ENCODE measurements around the gene TTYH1.

TTYH1 gene

DNA sequence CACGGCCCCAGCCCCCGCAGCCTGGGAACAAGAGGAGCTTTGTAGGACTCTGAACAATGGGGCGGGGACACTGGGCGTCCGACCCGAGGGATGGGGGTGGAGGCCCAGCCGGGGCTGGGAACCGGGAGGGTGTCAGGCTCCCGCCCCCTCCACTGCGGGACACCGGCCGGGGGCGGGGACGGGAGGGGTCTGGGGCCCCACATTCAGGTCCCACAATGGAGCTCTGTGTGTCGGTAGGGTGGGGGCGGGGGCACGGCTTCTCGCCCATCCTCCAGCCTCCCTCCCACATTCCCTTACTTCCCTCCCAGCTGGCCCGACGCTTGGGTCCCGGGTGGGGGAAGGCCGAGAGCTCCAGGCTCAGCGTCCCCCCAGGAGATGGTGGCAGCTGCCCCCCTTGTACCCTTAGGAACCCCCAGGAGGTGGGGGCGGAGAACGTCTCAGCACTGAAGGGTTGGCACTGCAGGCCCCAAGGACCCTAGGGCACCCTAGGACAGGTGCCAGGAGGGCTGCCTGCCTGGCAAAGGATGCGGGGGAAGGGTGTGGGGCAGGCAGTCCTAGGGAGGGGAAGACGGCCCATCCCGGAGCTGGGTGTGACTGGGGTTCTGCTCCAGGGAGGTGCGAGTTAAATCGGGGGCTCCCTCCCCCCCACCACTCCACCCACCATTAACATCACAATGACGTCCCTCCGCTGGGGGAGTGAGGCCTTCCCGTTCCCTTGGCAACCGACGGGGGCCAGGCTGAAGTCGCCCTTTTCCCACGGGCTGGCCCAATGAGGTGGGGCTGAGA lies 5.3 kb downstream of the TTYH1 start:
- DNase-seq (ENCODE audit: extremely low read depth, low read depth), result no peak
- no peak for TF ChIP-seq CTCF (IDR thresholded peaks at IDR 0.05; ENCODE audit: low read depth, low read length)

DNA sequence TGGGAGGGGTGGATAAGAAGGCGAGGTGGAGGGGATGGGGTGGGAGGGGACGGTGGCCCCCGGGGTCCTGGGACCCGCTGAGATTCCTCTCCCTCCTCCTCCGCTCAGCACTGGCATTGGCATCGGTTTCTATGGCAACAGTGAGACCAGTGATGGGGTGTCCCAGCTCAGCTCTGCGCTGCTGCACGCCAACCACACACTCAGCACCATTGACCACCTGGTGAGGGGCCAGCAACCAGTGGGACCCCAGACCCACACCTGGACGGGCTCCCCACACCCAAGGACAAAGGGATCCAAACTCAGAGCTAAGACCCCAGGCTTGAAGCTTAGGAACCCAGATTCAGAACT lies 5.9 kb downstream of the TTYH1 start:
- TF ChIP-seq CTCF (IDR thresholded peaks at IDR 0.05; ENCODE audit: low read depth, low read length), result no peak
- no peak for DNase-seq (ENCODE audit: extremely low read depth, low read depth)

DNA sequence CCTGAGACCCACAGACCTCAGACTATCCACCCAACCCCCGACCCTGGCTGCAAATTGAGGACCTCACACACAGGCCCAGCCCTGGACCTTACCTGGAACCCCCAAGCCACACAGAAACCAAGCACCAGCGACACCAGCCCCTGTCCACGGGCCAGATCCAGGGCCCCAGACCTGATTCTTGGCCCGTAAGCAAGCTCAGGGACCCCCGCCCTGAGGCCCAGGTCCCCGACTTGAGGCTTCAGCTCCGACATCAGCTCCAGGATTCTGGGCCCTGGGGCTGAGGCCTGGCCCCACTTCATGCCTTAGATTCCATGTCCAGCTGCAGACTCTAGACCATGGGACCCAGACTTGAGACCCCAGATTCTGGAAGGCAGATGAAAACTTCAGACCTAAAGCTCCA lies 6.3 kb downstream of the TTYH1 start:
- no peak for TF ChIP-seq CTCF (IDR thresholded peaks at IDR 0.05; ENCODE audit: low read depth, low read length)

GRCh38 chr19:54422136-54422535 lies 6.9 kb downstream of the TTYH1 start:
- TF ChIP-seq CTCF (IDR thresholded peaks at IDR 0.05; ENCODE audit: low read depth, low read length), result no peak
- no peak for DNase-seq (ENCODE audit: extremely low read depth, low read depth)

More for the DNA sequence above, 6.3 kb downstream of the TTYH1 start:
- no peak for DNase-seq (ENCODE audit: extremely low read depth, low read depth)

DNA sequence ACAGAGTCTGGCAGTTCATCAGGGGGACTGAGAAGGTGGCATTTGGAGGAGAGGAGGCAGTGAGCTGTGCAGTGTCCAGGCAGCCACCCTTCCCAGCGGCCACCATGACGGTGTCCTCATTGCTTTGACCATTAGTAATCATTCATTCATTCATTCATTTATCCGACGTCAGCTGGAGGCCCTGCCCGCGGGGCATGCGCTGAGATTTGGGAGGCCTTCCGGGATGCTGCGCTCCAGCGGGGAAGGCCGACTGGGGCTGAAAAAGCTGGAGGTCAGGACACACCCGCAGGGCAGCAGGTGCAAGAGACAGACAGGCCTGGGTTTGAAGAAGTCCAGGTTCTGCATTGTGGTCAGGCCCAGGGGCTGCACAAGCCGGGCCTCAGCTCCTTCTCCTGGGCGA lies 8.9 kb downstream of the TTYH1 start:
- DNase-seq (ENCODE audit: extremely low read depth, low read depth), result no peak
- TF ChIP-seq CTCF (IDR thresholded peaks at IDR 0.05; ENCODE audit: low read depth, low read length), result no peak

DNA sequence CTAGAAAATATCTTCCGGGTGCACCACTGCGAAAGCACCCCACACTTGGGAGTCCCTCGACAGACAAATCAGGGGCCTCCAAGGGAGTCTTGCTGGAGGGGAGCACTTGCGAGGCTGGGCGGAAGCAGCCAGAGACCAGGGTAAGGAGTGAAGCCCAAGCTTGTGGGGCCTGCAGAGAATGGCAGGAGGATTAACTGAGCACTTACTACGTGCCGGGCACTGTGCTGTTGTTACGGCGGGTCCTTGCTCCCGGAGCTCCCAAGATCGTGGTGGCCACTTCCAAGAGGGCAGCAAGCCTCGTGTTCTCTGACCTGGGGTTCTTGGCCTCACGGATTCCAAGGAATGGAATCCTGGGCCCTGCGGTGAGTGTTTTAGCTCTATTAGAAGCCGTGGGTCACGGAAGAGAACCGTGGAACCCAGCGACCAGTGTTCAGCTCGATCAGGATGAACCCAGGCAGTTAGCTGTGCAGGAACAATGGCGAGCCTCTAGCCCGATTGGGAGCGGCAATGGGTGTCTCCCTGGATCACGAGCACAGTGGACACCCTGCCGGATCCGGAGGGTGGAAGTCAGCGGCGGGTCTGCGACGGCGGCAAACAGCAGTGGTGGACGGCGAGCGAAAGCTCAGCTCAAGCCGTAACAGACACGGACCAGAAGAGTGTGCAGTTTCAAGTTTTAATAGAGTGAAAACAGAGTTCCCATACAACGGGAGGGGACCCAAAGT lies 9.6 kb downstream of the TTYH1 start:
- DNase-seq (ENCODE audit: extremely low read depth, low read depth), result no peak
- TF ChIP-seq CTCF (IDR thresholded peaks at IDR 0.05; ENCODE audit: low read depth, low read length), result no peak

GRCh38 chr19:54425382-54425723 lies 10.1 kb downstream of the TTYH1 start:
- no peak for DNase-seq (ENCODE audit: extremely low read depth, low read depth)
- TF ChIP-seq CTCF (IDR thresholded peaks at IDR 0.05; ENCODE audit: low read depth, low read length), result no peak

Data from AG09319 (cell line).